Measurements from ENCODE around the gene KCTD11.

- TF ChIP-seq POLR2A (IDR thresholded peaks at IDR 0.05; ENCODE audit: low read depth, low read length): peak; percentile 29; the same call in 1 of the 2 replicates
- no peak for TF ChIP-seq TAF1 (IDR thresholded peaks at IDR 0.05; ENCODE audit: borderline replicate concordance, low read depth, low read length)
These were observed 3.3 kb upstream of the KCTD11 start for GRCh38 chr17:7348478-7349242.

Data from GM12892 (cell line).